ENCODE results near the gene QSOX2.

QSOX2 gene

DNA sequence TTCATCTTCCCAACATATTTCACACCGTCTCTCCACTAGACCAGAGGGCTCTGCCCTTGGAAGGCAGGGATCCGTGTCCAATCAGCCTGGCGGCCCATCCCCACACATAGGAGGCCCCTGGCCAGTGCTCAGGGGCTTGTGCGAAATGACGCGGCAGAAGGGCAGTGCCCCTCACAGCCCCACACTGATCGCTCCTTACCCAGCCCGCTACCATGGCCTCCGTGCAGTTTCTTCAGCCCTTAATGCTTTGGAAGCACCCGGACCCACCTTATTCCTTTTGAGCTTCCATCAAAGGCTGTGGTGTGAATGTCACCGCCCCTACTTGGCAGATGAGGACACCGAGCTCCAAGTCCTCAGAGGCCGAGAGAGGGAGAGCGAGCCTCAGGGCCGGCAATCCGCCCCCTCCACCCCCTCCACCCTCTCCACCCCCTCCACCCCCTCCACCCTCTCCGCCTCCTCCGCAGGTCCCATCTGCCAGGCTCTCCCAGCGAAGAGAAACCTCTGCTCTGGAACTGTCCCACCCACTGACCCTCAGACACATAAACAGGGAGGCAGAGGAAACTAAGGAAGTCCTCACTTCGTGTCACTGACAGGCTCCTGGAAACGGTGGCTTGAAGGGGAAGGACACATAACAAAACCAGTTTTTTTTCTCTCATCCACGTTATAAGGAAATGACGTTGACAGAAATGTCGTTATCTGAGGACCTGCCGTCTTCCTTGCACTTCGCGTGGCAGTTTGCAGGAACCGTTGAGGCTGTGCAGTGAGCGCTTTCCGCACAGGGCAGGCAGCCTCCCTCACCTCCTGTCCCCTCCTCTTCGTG lies 13.9 kb downstream of the QSOX2 start:
- peak overlapping the region; percentile 5; the same call in 1 of the 2 replicates for H3K4me3 ChIP-seq (ENCODE audit: low read depth, low read length)
- no peaks in the 10 kb centered on the region for H3K27me3 ChIP-seq (ENCODE audit: insufficient read depth, low read depth, severe bottlenecking)
- H3K36me3 ChIP-seq: peaks cover 53% of the 10 kb centered on the region
- H3K9me3 ChIP-seq (ENCODE audit: severe bottlenecking): no peaks in the 10 kb centered on the region
- H3K27ac ChIP-seq: peak overlapping the region; percentile 88
- TF ChIP-seq, protein P1, sequence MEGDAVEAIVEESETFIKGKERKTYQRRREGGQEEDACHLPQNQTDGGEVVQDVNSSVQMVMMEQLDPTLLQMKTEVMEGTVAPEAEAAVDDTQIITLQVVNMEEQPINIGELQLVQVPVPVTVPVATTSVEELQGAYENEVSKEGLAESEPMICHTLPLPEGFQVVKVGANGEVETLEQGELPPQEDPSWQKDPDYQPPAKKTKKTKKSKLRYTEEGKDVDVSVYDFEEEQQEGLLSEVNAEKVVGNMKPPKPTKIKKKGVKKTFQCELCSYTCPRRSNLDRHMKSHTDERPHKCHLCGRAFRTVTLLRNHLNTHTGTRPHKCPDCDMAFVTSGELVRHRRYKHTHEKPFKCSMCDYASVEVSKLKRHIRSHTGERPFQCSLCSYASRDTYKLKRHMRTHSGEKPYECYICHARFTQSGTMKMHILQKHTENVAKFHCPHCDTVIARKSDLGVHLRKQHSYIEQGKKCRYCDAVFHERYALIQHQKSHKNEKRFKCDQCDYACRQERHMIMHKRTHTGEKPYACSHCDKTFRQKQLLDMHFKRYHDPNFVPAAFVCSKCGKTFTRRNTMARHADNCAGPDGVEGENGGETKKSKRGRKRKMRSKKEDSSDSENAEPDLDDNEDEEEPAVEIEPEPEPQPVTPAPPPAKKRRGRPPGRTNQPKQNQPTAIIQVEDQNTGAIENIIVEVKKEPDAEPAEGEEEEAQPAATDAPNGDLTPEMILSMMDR (IDR thresholded peaks at IDR 0.05; ENCODE audit: low read depth, low read length): no peak
- DNase-seq: peak; percentile 86

DNA sequence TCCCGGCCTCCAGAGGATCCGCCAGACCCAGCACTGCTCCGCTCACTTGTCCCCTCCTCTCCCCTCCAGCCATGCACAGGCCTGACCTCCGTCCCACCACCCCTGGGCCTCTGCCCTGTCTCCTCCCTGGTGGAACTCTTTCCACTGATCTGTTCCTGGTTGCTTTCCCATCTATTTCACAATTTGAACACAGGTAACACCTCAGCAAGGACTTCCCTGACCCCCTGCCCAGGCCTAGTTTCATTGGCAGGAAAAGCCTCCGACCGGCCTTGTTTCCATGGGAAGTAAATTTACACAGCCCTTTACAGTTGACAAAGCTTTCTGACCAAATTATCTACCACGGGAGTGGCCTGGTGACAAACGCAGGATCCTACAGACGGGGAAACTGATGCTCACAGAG lies 14.8 kb downstream of the QSOX2 start:
- no peak for DNase-seq
- Histone ChIP-seq H3K9me3 (ENCODE audit: severe bottlenecking) (no peaks in the 10 kb centered on the region), H3K27ac (peak overlapping the region; percentile 35; the same call in 1 of the 2 replicates), H3K4me3 (ENCODE audit: low read depth, low read length) (no peak overlapping the region), H3K36me3 (peaks cover 54% of the 10 kb centered on the region), H3K27me3 (ENCODE audit: insufficient read depth, low read depth, severe bottlenecking) (no peaks in the 10 kb centered on the region)
- TF ChIP-seq, protein P1 (IDR thresholded peaks at IDR 0.05; ENCODE audit: low read depth, low read length): no peak

DNA sequence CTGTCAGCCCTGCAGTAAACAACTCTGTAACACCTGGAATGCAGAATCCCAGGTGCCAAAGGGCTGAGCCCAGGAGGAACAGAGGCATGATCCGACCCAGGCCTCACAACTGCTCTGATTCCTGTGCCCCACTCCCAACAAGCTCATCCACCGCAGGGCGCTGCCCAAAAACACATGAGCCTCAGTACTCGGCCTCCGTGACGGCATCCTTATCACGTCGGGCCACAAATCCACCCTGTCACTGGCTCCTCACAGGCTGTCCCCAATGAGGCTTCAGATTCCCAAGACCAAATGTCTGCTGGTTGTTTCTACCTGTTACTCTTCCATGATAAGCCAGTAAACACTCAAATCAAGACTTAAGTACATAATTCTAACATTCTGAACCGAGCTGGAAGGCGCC lies 15.2 kb downstream of the QSOX2 start:
- peaks cover 54% of the 10 kb centered on the region for H3K36me3 ChIP-seq
- TF ChIP-seq, protein P1 (IDR thresholded peaks at IDR 0.05; ENCODE audit: low read depth, low read length): no peak
- DNase-seq: no peak
- no peak overlapping the region for H3K4me3 ChIP-seq (ENCODE audit: low read depth, low read length)
- H3K9me3 ChIP-seq (ENCODE audit: severe bottlenecking): no peaks in the 10 kb centered on the region
- H3K27ac ChIP-seq: peak overlapping the region; percentile 35; the same call in 1 of the 2 replicates
- H3K27me3 ChIP-seq (ENCODE audit: insufficient read depth, low read depth, severe bottlenecking): no peaks in the 10 kb centered on the region

DNA sequence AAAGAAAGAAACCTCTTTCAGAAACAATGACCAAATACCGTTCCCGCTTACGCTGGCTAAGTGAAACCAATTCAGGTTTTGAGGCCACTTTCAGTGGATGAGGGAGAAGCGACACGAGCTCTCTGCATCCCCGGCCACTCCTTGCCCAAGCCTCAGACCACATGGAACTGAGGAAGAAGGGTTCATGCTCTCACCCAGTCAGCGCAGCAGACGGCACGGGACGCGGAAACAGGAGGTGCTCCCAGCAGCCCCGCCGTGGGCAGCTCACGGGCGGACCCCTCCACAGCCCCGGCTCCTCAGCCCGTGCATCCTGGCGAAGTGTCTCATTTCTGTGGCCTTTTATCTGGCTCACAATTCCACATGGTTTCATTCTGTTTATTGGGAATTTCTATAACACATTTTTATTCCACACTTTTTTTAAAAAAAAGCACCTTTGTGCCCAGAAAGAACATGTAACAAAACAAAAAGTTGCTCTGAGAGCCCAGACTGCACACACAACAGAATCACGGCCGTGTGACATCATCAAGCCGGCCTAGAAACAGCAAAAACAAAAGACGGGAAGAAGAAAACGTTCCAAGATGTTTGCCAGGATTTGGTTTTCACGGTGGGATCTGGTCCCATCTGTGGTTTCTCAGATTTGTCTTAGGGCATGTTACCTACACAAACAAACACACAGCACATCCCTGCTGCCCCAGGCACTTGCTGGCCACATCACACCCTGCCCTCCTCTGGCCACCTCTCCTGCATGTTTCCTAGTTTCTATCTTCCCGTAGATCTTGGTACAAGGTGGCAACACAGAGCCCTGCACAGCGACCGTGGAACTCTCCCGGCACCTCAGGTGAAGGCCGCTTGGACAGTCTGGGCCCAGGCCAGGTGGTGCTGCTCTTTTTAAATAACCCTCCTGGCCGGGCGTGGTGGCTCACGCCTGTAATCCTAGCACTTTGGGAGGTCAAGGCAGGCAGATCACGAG lies 16.2 kb downstream of the QSOX2 start:
- Histone ChIP-seq H3K27me3 (ENCODE audit: insufficient read depth, low read depth, severe bottlenecking) (no peaks in the 10 kb centered on the region), H3K27ac (peak overlapping the region; percentile 73), H3K9me3 (ENCODE audit: severe bottlenecking) (no peaks in the 10 kb centered on the region), H3K4me3 (ENCODE audit: low read depth, low read length) (no peak overlapping the region), H3K36me3 (peaks cover 55% of the 10 kb centered on the region)
- TF ChIP-seq, protein P1 (IDR thresholded peaks at IDR 0.05; ENCODE audit: low read depth, low read length): no peak
- no peak for DNase-seq

DNA sequence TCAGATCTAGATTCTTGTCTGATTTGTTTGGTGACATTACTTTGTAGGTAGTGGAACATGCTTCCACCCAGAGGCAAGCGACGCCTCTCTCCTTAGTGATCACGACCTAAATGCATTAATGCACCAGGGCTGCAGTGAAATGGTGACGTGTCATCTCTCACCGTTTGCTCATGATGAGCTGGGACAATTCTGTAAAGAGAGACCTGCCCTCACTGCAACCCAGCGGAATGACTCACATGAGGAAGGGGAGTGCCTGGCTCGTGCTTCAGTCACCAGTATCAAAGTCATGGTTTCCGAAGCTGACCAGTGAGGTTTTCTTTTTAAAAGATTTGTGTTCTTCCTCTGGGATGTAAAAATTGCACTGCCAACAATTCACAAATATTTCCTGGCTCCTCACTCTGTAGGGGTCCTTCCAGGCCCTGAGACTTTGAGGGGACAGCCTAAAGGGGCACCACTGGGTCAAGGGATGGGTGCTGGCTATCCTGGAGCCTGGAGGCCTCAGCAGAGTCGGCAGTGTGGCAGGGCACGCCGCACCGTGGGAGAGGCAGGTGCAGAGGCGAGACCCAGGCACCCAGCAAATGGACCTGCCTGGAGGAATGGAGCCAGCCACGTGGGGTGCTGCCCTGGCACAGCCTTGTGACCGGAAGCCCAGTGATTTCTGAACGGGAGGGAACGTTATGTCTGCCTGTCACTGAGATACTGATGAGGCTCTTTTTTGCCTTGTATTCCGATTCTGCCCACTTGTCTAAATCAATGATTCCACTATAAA lies 17.3 kb downstream of the QSOX2 start:
- Histone ChIP-seq H3K9me3 (ENCODE audit: severe bottlenecking) (no peaks in the 10 kb centered on the region), H3K27me3 (ENCODE audit: insufficient read depth, low read depth, severe bottlenecking) (no peaks in the 10 kb centered on the region), H3K4me3 (ENCODE audit: low read depth, low read length) (no peak overlapping the region), H3K27ac (peak overlapping the region; percentile 73), H3K36me3 (peaks cover 56% of the 10 kb centered on the region)
- TF ChIP-seq, protein P1 (IDR thresholded peaks at IDR 0.05; ENCODE audit: low read depth, low read length): no peak
- no peak for DNase-seq

Data from WERI-Rb-1 (cell line).